Testis (tissue), 3 donors: ENCODE results near the gene NRXN3. TPM values are rescaled to one million over a fixed set of nuclear protein-coding genes. Genes with fewer than 3 reads are reported as not detected.

Experiments used
- DNase-seq: peaks from one replicate; pipeline ENCODE4 v3.0.0-alpha.2; 2019
- H3K27ac ChIP-seq, 2 donors: fragments of 200-600 bp; sonication (generic); one replicate each; pipeline ENCODE4 v1.5.1; 2019
- H3K27me3 ChIP-seq: fragments of 200-600 bp; sonication (generic); one replicate; pipeline ENCODE4 v1.5.1; 2019
- H3K36me3 ChIP-seq: fragments of 200-600 bp; sonication (generic); one replicate; pipeline ENCODE4 v1.5.1; 2017; ENCODE audit warnings: low read depth; ENCODE audit errors: missing control alignments
- H3K4me1 ChIP-seq: fragments of 200-600 bp; sonication (generic); one replicate; pipeline ENCODE4 v1.5.1; 2019
- H3K4me3 ChIP-seq, 2 donors: fragments of 200-600 bp; sonication (generic); one replicate each; pipeline ENCODE4 v1.5.1; 2017 to 2019
- H3K9me3 ChIP-seq: fragments of 200-600 bp; sonication (generic); one replicate; pipeline ENCODE4 v1.5.1; 2017
- POLR2A ChIP-seq: fragments of 450-650 bp; IDR thresholded peaks from one replicate; pipeline ENCODE4 v1.6.1; 2017; ENCODE audit warnings: antibody characterized with exemption, mild to moderate bottlenecking, moderate library complexity
- WGBS, 2 donors: methylation state at CpG; one replicate each; pipeline ENCODE4 v1.1.5; 2018; 5-methylcytosine and 5-hydroxymethylcytosine counted together
- intact Hi-C: fragments of 100-400 bp; cut with DNase I; formaldehyde crosslinking; loops from one replicate; pipeline ENCODE4 v1.15.1; 2023; ENCODE audit warnings: low total_unique reads
- polyA plus RNA-seq: library from polyadenylated mRNA; stranded (reverse); fragments of 350-450 nt; fragmentation: Illumina TruSeq; extraction: RNeasy Lipid Tissue Mini Kit (QIAGEN cat#74804); gene quantifications from one replicate; pipeline ENCODE4 v1.2.3, GENCODE V29; 2014; ENCODE audit warnings: low read depth, low replicate concordance; ENCODE audit not compliant: insufficient read depth
- total RNA-seq, 2 donors: library from RNA; depleted of rRNA; stranded (reverse); fragments of >200 nt; gene quantifications; one replicate each; pipeline ENCODE4 v1.2.3, GENCODE V29; 2016
- TF ChIP-seq, protein P1 (sequence below), 3 experiments: fragments of 450-650 bp in 2 of 3; fragments of 200-600 bp in 1 of 3; sonication (generic) in 1 of 3; IDR thresholded peaks; one replicate each; pipeline ENCODE4 v1.5.1; 2016 to 2019; ENCODE audit warnings: antibody characterized with exemption in 3 of 3, mild to moderate bottlenecking in 2 of 3, moderate library complexity in 1 of 3

Gene NRXN3
- total and polyA plus RNA-seq, 3 donors from 2014 or later: 3.5 to 8.0 (median 3.9) TPM

DNA sequence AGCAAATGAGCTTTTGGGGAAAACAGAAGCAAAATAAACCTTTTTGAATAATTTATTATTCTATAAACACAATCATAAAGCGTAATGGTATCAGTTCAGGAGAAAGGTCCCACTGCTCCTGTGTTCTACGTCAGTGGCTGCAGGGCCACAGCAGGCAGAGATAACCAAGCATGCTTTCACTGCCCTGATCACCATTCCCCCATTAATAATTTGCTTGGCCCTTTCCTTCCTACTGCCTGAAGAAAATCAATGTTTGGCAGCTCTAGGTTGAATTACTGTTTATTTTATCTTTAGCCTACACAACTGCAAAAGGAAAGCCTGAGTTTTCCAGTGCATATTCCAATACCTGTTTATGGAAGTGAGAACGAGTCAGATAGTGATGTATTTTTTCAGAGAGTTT is 1671.3 kb downstream of the NRXN3 start:
- Histone ChIP-seq H3K4me1 (no peaks in the 10 kb centered on the region), H3K9me3 (no peaks in the 10 kb centered on the region), H3K36me3 (no peaks in the 10 kb centered on the region), H3K4me3 (no peak overlapping the region), H3K27ac (no peak overlapping the region), H3K27me3 (no peaks in the 10 kb centered on the region)
- WGBS, 2 donors: 33 to 63% methylated on average over 3 of the region's 3 CpGs
- intact Hi-C loops: no loop called here
- DNase-seq: no peak
- TF ChIP-seq POLR2A: no peak
- TF ChIP-seq, protein P1, sequence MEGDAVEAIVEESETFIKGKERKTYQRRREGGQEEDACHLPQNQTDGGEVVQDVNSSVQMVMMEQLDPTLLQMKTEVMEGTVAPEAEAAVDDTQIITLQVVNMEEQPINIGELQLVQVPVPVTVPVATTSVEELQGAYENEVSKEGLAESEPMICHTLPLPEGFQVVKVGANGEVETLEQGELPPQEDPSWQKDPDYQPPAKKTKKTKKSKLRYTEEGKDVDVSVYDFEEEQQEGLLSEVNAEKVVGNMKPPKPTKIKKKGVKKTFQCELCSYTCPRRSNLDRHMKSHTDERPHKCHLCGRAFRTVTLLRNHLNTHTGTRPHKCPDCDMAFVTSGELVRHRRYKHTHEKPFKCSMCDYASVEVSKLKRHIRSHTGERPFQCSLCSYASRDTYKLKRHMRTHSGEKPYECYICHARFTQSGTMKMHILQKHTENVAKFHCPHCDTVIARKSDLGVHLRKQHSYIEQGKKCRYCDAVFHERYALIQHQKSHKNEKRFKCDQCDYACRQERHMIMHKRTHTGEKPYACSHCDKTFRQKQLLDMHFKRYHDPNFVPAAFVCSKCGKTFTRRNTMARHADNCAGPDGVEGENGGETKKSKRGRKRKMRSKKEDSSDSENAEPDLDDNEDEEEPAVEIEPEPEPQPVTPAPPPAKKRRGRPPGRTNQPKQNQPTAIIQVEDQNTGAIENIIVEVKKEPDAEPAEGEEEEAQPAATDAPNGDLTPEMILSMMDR (IDR thresholded peaks at IDR 0.05): no peak

DNA sequence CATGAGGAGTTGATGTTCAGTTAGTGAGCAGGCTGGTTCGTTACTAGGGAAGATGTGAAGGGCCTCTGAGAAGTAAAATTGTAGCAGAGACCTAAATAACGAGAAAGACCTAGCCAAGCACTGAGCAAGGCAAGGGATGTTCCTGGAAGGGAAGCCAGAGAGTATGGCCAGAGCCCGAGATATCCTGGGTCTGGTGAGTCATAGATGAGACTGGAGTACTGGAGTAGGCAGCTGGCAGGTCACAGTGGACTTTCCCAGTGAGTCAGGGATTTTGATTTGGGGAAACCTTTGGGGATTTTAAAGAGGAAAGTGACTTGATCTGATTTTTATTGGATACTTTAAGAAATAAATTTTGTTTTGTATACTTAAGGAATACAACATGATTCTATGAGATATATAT is 1672.1 kb downstream of the NRXN3 start:
- H3K27ac ChIP-seq: no peak overlapping the region
- WGBS, 2 donors: 43 to 51% methylated on average over 3 of the region's 3 CpGs
- no peaks in the 10 kb centered on the region for H3K36me3 ChIP-seq
- TF ChIP-seq, protein P1 (IDR thresholded peaks at IDR 0.05): no peak
- TF ChIP-seq POLR2A: no peak
- H3K4me3 ChIP-seq: no peak overlapping the region
- H3K27me3 ChIP-seq: no peaks in the 10 kb centered on the region
- H3K4me1 ChIP-seq: no peaks in the 10 kb centered on the region
- no peaks in the 10 kb centered on the region for H3K9me3 ChIP-seq
- intact Hi-C loops: no loop called here
- no peak for DNase-seq

DNA sequence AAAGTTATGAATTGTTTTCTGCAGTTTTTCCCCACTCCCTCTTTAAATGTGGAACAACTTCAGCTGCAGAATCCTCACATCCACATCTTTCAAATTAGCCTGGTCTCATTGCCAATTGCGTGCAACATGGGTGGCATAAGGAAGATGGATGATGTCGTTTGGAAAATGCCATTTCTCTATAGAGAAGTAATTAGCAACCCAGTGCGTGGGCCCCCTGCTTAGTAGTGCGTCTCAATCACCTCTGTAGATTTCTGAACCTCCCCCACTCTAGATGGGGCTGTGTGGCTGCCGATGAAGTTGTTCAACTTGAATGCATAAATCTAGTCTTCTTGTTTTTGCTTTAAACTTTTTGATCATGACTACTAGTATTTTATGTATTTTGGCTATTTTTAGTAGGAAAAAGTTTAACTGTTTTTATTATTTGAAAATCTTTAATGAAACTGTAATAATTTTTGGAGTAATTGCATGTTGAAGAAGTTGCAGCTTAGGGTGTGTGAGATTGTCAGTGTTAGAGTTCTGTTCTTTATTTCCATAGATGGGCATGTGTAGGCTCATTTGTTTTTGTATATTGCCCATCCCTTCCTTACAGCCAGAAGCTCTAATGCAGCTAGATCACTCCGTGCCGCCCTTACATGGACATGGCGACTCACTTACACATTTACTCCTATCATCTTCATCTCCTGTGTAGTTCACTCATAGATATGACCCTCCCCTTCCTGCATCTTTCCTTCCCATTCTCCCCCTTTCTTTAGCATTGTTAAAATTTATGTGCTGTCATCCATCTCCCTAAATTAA is 1683.0 kb downstream of the NRXN3 start:
- intact Hi-C loops: no loop called here
- Histone ChIP-seq H3K27ac (no peak overlapping the region), H3K4me3 (no peak overlapping the region), H3K4me1 (no peaks in the 10 kb centered on the region), H3K27me3 (no peaks in the 10 kb centered on the region), H3K9me3 (no peaks in the 10 kb centered on the region), H3K36me3 (no peaks in the 10 kb centered on the region)
- TF ChIP-seq, protein P1 (IDR thresholded peaks at IDR 0.05): no peak
- TF ChIP-seq POLR2A: no peak
- 70% methylated on average over 8 of the region's 8 CpGs for WGBS, 2 donors
- DNase-seq: no peak

DNA sequence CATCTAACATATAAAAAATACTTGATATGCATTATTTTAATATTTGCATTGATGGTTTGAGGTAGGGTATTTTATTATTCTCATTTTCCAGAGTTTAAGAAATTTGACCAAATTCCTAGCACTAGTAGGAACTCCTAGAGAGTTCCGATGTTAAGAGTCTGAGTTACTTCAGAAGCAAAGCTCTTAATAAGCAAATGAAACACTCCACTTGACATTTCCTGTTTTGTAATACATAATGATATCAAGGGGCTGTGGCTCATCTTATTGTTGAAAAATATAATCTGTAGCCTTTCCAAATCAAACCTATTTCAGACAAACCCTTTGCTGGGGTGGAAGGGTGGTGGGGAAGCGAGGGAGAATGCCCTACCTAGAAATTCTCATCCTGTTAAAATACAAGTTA is 1685.6 kb downstream of the NRXN3 start:
- H3K9me3 ChIP-seq: no peaks in the 10 kb centered on the region
- intact Hi-C loops: no loop called here

More for the DNA sequence above, 1685.6 kb downstream of the NRXN3 start:
- Histone ChIP-seq H3K27ac (no peak overlapping the region), H3K36me3 (no peaks in the 10 kb centered on the region), H3K4me3 (no peak overlapping the region), H3K4me1 (no peaks in the 10 kb centered on the region), H3K27me3 (no peaks in the 10 kb centered on the region)
- no peak for DNase-seq
- 89 to 97% methylated on average over 2 of the region's 2 CpGs for WGBS, 2 donors
- TF ChIP-seq POLR2A: no peak
- TF ChIP-seq, protein P1 (IDR thresholded peaks at IDR 0.05): no peak
